Sigmoid colon (tissue), 4 donors: ENCODE measurements around the gene TNFSF18.

ENCODE experiments used
- CTCF ChIP-seq, 4 experiments: fragments of 450-650 bp in 3 of 4; fragments of 200-600 bp in 1 of 4; IDR thresholded peaks; one replicate each; pipeline ENCODE4 v1.5.1; 2016 to 2019; ENCODE audit warnings: antibody characterized with exemption in 4 of 4, mild to moderate bottlenecking in 3 of 4, moderate library complexity in 2 of 4
- POLR2A ChIP-seq, 2 donors: fragments of 450-650 bp; IDR thresholded peaks; one replicate each; pipeline ENCODE4 v1.6.1; 2016; ENCODE audit warnings: antibody characterized with exemption in 2 of 2, mild to moderate bottlenecking in 2 of 2, moderate library complexity in 2 of 2
- POLR2AphosphoS5 ChIP-seq, 4 donors: sonication (generic); formaldehyde crosslinking; IDR thresholded peaks; one replicate each; pipeline ENCODE4 v1.6.1; 2017; ENCODE audit warnings: antibody characterized with exemption in 4 of 4

DNA sequence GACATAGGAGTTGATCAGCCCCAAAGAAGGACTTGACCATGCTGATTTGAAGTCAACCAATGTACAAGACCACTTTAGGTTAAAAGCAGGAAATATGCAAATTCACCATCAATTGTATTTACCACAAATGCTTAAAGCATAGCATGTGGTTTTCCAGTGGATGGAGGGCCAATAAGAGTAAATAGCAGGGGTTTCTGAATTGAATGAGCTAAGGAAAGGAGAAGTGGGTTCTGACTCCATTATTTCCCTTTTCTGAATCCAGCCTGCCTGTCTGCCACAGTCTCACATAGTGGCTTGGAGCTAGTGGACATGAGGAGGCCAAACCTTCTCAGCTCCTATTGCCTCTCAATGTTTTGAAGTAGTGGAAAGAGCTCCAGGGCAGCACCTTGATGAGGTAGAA is 7.2 kb upstream of the TNFSF18 start:
- no peak for TF ChIP-seq POLR2A (IDR thresholded peaks at IDR 0.05)
- no peak for TF ChIP-seq CTCF (IDR thresholded peaks at IDR 0.05)
- no peak for TF ChIP-seq POLR2AphosphoS5 (IDR thresholded peaks at IDR 0.05)
